SK-N-SH treated with all-trans-retinoic acid at 6 μM for 48 hours (cell line): ENCODE data around the gene PDE7B.

Source experiments
- ATAC-seq: fragments of 200-7000 bp; cut with Tn5 transposase; 3 replicates; pipeline ENCODE4 v1.9.1; 2020; ENCODE audit warnings: mild to moderate bottlenecking, moderate library complexity
- ESRRG ChIP-seq: fragments of 250-450 bp; sonication (Bioruptor Pico); IDR thresholded peaks from 2 replicates; pipeline ENCODE4 v1.6.1; 2021; ENCODE audit warnings: mild to moderate bottlenecking
- GLIS3 ChIP-seq: fragments of 250-450 bp; sonication (Bioruptor Pico); IDR thresholded peaks from 2 replicates; pipeline ENCODE4 v1.5.0; 2020; ENCODE audit warnings: mild to moderate bottlenecking, moderate library complexity
- ISL1 ChIP-seq: fragments of 250-450 bp; sonication (Bioruptor Pico); IDR thresholded peaks from 2 replicates; pipeline ENCODE4 v2.1.2; 2022; ENCODE audit warnings: mild to moderate bottlenecking, moderate library complexity
- OSR1 ChIP-seq: fragments of 250-450 bp; sonication (Bioruptor Pico); IDR thresholded peaks from 2 replicates; pipeline ENCODE4 v1.8.0; 2022; ENCODE audit warnings: moderate library complexity, mild to moderate bottlenecking, inconsistent platforms
- PPARA ChIP-seq: fragments of 250-450 bp; sonication (Bioruptor Pico); IDR thresholded peaks from 2 replicates; pipeline ENCODE4 v1.5.0; 2020; ENCODE audit warnings: mild to moderate bottlenecking, borderline replicate concordance
- RARB ChIP-seq: fragments of 250-450 bp; sonication (Bioruptor Pico); IDR thresholded peaks from 2 replicates; pipeline ENCODE4 v1.8.0; 2021; ENCODE audit warnings: mild to moderate bottlenecking, moderate library complexity
- SNAI2 ChIP-seq: fragments of 250-450 bp; sonication (Bioruptor Pico); IDR thresholded peaks from 2 replicates; pipeline ENCODE4 v1.5.0; 2020; ENCODE audit warnings: mild to moderate bottlenecking, moderate library complexity
- TCF4 ChIP-seq: fragments of 250-450 bp; sonication (Bioruptor Pico); IDR thresholded peaks from 2 replicates; pipeline ENCODE4 v1.8.0; 2021; ENCODE audit warnings: mild to moderate bottlenecking, moderate library complexity, borderline replicate concordance
- TOX ChIP-seq: fragments of 250-450 bp; sonication (Bioruptor Pico); IDR thresholded peaks from 2 replicates; pipeline ENCODE4 v1.8.0; 2021; ENCODE audit warnings: mild to moderate bottlenecking, moderate library complexity, borderline replicate concordance
- ZC3H10 ChIP-seq: fragments of 250-450 bp; sonication (Bioruptor Pico); IDR thresholded peaks from 2 replicates; pipeline ENCODE4 v1.5.1; 2021; ENCODE audit warnings: mild to moderate bottlenecking, moderate library complexity
- ZFP3 ChIP-seq: fragments of 250-450 bp; sonication (Bioruptor Pico); IDR thresholded peaks from 2 replicates; pipeline ENCODE4 v1.5.0; 2020; ENCODE audit warnings: mild to moderate bottlenecking, moderate library complexity
- ZFP30 ChIP-seq: fragments of 450-650 bp; formaldehyde crosslinking; IDR thresholded peaks from 2 replicates; pipeline ENCODE4 v1.5.0; 2022; ENCODE audit warnings: mild to moderate bottlenecking, moderate library complexity
- ZNF565 ChIP-seq: fragments of 450-650 bp; formaldehyde crosslinking; conservative IDR thresholded peaks from 2 replicates; pipeline ENCODE4 v1.5.0; 2020; ENCODE audit warnings: low read depth, mild to moderate bottlenecking, moderate library complexity
- ZNF70 ChIP-seq: fragments of 450-650 bp; formaldehyde crosslinking; IDR thresholded peaks from 2 replicates; pipeline ENCODE4 v1.5.0; 2020; ENCODE audit warnings: mild to moderate bottlenecking, moderate library complexity
- ZNF8 ChIP-seq: fragments of 450-650 bp; formaldehyde crosslinking; IDR thresholded peaks from 2 replicates; pipeline ENCODE4 v1.5.0; 2020; ENCODE audit warnings: mild to moderate bottlenecking, moderate library complexity
- TF ChIP-seq, protein P1 (sequence below): fragments of 250-450 bp; sonication (Bioruptor Pico); IDR thresholded peaks from 2 replicates; pipeline ENCODE4 v1.8.0; 2021; ENCODE audit warnings: low read depth, mild to moderate bottlenecking, moderate library complexity, borderline replicate concordance
- TF ChIP-seq, protein P2 (sequence below): fragments of 250-450 bp; sonication (Bioruptor Pico); IDR thresholded peaks from 2 replicates; pipeline ENCODE4 v1.5.0; 2020; ENCODE audit warnings: mild to moderate bottlenecking, moderate library complexity
- TF ChIP-seq, protein P3 (sequence below): fragments of 250-450 bp; sonication (Bioruptor Pico); IDR thresholded peaks from 2 replicates; pipeline ENCODE4 v1.8.0; 2020; ENCODE audit warnings: mild to moderate bottlenecking, moderate library complexity, borderline replicate concordance

Gene PDE7B

DNA sequence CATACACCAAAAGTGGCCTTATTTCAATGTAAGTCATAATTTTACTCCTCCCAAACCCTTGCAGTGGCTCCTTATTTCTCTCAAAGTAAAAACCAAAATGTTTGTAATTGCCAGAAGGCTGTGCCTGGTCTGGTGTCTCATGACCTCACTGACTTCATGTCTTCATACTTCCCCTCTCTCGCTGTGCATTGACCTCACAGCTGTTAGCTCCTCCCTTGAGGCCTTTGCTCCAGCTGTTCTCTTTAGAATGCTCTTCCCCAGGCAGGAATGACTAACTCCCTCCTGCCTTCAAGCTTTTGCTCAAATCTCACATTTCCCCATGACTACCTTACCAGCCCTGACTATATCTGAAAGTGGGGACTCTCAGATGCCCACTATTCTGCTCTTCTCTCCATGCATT lies 315.3 kb downstream of the PDE7B start:
- ATAC-seq, result no peak
- TF ChIP-seq ISL1 (no peak), ZNF70 (no peak), OSR1 (CRISPR knock-in tag) (no peak), ZFP3 (CRISPR knock-in tag) (no peak), ZFP30 (no peak), TCF4 (CRISPR knock-in tag) (no peak), ZNF8 (CRISPR knock-in tag) (no peak), TOX (CRISPR knock-in tag) (no peak), ESRRG (CRISPR knock-in tag) (no peak)
- TF ChIP-seq, protein P1, sequence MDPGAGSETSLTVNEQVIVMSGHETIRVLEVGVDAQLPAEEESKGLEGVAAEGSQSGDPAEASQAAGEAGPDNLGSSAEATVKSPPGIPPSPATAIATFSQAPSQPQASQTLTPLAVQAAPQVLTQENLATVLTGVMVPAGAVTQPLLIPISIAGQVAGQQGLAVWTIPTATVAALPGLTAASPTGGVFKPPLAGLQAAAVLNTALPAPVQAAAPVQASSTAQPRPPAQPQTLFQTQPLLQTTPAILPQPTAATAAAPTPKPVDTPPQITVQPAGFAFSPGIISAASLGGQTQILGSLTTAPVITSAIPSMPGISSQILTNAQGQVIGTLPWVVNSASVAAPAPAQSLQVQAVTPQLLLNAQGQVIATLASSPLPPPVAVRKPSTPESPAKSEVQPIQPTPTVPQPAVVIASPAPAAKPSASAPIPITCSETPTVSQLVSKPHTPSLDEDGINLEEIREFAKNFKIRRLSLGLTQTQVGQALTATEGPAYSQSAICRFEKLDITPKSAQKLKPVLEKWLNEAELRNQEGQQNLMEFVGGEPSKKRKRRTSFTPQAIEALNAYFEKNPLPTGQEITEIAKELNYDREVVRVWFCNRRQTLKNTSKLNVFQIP (CRISPR knock-in tag), result no peak
- TF ChIP-seq, protein P2, sequence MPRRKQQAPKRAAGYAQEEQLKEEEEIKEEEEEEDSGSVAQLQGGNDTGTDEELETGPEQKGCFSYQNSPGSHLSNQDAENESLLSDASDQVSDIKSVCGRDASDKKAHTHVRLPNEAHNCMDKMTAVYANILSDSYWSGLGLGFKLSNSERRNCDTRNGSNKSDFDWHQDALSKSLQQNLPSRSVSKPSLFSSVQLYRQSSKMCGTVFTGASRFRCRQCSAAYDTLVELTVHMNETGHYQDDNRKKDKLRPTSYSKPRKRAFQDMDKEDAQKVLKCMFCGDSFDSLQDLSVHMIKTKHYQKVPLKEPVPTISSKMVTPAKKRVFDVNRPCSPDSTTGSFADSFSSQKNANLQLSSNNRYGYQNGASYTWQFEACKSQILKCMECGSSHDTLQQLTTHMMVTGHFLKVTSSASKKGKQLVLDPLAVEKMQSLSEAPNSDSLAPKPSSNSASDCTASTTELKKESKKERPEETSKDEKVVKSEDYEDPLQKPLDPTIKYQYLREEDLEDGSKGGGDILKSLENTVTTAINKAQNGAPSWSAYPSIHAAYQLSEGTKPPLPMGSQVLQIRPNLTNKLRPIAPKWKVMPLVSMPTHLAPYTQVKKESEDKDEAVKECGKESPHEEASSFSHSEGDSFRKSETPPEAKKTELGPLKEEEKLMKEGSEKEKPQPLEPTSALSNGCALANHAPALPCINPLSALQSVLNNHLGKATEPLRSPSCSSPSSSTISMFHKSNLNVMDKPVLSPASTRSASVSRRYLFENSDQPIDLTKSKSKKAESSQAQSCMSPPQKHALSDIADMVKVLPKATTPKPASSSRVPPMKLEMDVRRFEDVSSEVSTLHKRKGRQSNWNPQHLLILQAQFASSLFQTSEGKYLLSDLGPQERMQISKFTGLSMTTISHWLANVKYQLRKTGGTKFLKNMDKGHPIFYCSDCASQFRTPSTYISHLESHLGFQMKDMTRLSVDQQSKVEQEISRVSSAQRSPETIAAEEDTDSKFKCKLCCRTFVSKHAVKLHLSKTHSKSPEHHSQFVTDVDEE, result no peak

DNA sequence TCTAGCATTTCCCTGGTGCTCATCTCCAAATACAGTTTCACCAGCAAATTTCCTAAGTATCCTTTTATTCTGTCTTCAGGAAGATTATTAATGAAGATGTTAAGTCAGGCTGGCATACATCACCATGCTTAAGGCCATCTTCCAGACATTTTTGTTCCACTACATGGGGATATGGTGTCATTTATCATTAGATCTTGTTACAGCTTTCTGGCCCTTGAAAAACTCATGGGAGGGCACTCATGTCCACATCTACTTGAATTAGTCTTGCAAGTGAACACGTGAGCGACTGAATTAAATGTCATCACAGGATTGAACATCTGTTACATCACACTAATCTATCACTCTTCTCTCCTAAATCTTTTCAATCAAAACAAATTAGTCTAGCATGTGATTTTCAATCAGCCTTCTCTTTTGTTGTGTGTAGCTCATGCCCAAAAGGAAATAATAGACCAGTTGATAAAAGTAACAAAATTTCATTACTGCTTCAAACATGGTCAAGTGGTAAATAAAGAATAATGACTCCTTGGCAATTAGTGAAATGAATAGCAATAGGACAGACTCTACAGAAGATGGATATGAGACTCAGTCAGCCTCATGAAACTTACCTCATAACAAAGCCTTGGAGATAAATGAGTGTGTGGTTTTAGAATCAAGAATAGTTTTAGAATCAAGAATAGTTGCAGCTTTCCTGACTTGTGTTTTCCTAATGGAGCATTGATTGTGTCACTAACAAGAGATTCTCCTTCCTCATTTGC lies 318.1 kb downstream of the PDE7B start:
- ATAC-seq, result no peak
- TF ChIP-seq TCF4 (CRISPR knock-in tag) (no peak), PPARA (CRISPR knock-in tag) (no peak)

DNA sequence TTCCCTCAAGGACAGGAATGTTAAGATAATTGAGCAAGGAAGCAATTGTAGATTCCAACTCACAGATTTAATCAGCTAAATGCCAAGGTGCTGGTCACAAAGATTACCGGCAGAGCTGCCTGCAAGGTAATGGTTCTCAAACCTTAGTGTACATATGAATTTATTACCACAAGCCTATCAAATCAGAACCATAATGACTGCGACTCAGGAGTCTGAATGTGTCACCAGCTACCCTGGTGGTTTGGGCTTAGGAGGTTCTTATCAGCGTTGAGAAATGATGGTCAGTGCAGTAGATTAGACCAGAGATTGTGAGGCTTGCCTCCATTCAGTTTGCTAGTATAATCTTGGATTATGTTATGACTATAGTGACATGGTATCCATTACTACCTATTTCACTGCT lies 319.7 kb downstream of the PDE7B start:
- no peak for ATAC-seq
- no peak for TF ChIP-seq GLIS3 (CRISPR knock-in tag)
- no peak for TF ChIP-seq SNAI2 (CRISPR knock-in tag)
- TF ChIP-seq, protein P1 (CRISPR knock-in tag), result no peak
- TF ChIP-seq ZNF565 (CRISPR knock-in tag), result no peak
- no peak for TF ChIP-seq RARB (CRISPR knock-in tag)

DNA sequence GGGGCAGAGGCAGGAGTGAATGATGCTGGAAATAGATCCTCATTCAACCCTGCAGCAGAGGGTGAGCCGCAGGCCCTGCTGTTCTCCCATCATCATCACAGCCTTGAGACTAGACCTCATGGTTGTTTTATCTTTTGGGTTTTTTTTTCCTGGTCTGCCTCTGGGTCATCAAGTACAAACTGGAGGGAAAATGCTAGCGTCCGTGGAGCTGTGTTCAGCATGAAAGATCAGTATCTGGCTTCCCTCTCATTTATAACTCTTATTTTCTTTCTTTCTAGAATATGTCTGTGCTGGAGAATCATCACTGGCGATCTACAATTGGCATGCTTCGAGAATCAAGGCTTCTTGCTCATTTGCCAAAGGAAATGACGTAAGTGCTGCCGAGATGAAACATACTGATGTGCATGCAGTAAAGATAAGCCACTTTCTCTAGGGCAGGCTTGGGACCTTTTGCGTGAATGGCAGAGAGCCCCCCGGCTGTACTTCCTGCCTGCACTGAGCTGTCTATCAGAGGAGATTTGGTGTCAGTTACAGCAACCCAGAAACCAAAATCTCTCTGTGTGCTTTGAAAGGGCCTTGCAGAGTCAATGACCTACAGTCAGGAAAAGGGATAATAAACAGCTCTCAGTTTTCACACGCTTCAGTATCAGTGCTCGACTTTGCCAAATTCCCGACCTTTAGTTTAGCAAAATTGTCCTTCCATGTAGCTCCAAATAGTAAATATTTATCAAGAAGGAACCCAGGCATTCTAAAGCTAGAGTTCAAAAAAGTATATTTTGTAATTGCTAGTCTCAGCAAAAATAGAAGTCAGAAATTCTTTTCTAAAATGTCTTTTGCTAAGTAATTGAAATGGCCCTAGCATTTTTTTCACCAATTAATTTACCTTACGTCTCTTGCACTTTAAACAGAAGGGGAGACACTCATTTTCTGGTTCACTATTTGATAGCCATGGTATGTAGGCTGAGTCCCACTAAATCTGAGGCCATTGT lies 322.3 kb downstream of the PDE7B start:
- peak; percentile 70 for ATAC-seq
- TF ChIP-seq TCF4 (CRISPR knock-in tag), result peak; percentile 70; the same call in 1 of the 2 replicates
- TF ChIP-seq SNAI2 (CRISPR knock-in tag), result no peak
- TF ChIP-seq ISL1, result peak; percentile 33; the same call in 1 of the 2 replicates
- TF ChIP-seq, protein P1 (CRISPR knock-in tag), result no peak
- TF ChIP-seq, protein P3, sequence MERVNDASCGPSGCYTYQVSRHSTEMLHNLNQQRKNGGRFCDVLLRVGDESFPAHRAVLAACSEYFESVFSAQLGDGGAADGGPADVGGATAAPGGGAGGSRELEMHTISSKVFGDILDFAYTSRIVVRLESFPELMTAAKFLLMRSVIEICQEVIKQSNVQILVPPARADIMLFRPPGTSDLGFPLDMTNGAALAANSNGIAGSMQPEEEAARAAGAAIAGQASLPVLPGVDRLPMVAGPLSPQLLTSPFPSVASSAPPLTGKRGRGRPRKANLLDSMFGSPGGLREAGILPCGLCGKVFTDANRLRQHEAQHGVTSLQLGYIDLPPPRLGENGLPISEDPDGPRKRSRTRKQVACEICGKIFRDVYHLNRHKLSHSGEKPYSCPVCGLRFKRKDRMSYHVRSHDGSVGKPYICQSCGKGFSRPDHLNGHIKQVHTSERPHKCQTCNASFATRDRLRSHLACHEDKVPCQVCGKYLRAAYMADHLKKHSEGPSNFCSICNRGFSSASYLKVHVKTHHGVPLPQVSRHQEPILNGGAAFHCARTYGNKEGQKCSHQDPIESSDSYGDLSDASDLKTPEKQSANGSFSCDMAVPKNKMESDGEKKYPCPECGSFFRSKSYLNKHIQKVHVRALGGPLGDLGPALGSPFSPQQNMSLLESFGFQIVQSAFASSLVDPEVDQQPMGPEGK (CRISPR knock-in tag), result 0 out of 2 replicates have a peak, but pooled peaks have one; percentile 20
- peak; percentile 69; the same call in 1 of the 2 replicates for TF ChIP-seq ZFP3 (CRISPR knock-in tag)
- TF ChIP-seq, protein P2, result peak; percentile 90; the same call in 1 of the 2 replicates
- no peak for TF ChIP-seq ZFP30
- TF ChIP-seq GLIS3 (CRISPR knock-in tag), result peak; percentile 71
- no peak for TF ChIP-seq ZC3H10 (CRISPR knock-in tag)
